Activated T-cell treated with anti-CD3 and anti-CD28 coated beads, Interleukin-2, amount 50 U/mL, for 24 hours (primary cell): ENCODE results near the gene STOML1.
A peak's percentile ranks its signal among the peaks of the same experiment; 100 is the strongest.

Experiments used
- DNase-seq: peaks from one replicate; pipeline ENCODE4 v3.0.0-alpha.2; 2020
- H3K27ac Mint-ChIP-seq: 2 replicates; pipeline ENCODE4 v1.8.0; 2020; ENCODE audit warnings: mild to moderate bottlenecking, mixed read lengths
- H3K27me3 Mint-ChIP-seq: 2 replicates; pipeline ENCODE4 v1.8.0; 2020; ENCODE audit warnings: mixed read lengths
- H3K36me3 Mint-ChIP-seq: 2 replicates; pipeline ENCODE4 v1.8.0; 2020; ENCODE audit warnings: low read depth, mixed read lengths
- H3K4me1 Mint-ChIP-seq: 2 replicates; pipeline ENCODE4 v1.8.0; 2020; ENCODE audit warnings: low read depth, mixed read lengths
- H3K4me3 Mint-ChIP-seq: 2 replicates; pipeline ENCODE4 v1.8.0; 2020; ENCODE audit warnings: mild to moderate bottlenecking, moderate library complexity, mixed read lengths
- H3K9me3 Mint-ChIP-seq: 2 replicates; pipeline ENCODE4 v1.8.0; 2020; ENCODE audit warnings: mixed read lengths

STOML1 gene

DNA sequence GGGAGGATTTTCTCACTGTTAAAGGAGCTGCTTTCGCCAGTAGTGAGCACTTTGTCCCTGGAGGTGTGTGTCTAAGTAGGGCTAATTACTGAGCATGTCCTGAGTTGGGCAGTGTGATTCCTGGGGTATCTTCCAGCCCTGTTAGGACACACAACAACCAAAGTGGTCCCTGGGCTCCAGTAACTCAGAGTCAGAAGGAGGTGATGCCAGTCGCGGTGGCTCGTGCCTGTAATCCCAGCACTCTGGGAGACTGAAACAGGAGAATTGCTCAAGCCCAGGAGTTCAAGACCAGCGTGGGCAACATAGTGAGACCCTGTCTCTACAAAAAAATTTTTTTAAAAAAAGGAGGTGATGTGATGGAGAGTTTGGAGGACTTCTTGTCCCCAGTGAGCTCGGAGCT lies 40.0 kb upstream of the STOML1 start:
- peak overlapping the region; percentile 4 for H3K27ac Mint-ChIP-seq
- peaks cover 80% of the 10 kb centered on the region for H3K36me3 Mint-ChIP-seq
- H3K4me1 Mint-ChIP-seq: no peaks in the 10 kb centered on the region

DNA sequence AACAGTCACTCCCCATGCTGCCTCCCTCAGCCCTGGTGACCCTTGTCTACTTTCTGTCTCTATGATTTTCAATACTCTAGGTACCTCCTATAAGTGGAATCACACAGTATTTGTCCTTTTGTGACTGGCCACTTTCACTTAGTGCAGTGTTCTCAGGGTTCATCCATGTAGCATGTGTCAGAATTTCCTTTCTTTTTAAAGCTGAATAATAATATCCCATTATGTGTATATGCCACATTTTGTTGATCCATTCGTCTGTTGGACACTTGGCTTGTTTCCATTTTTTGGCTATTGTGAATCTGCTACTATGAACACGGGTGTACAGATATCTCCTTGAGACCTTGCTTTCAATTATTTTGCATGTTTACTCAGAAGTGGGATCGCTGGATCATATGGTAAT lies 36.6 kb upstream of the STOML1 start:
- DNase-seq: no peak
- peaks cover 76% of the 10 kb centered on the region for H3K36me3 Mint-ChIP-seq
- no peak overlapping the region for H3K27ac Mint-ChIP-seq
- no peak overlapping the region for H3K4me3 Mint-ChIP-seq
- peaks cover under 1% of the 10 kb centered on the region for H3K4me1 Mint-ChIP-seq
- H3K9me3 Mint-ChIP-seq: no peaks in the 10 kb centered on the region
- H3K27me3 Mint-ChIP-seq: no peaks in the 10 kb centered on the region

More for the DNA sequence above, 40.0 kb upstream of the STOML1 start:
- Mint-ChIP-seq H3K27me3 (no peaks in the 10 kb centered on the region), H3K4me3 (no peak overlapping the region), H3K9me3 (no peaks in the 10 kb centered on the region)
- DNase-seq: no peak

GRCh38 chr15:74027688-74028087 lies 35.6 kb upstream of the STOML1 start:
- no peak for DNase-seq
- no peak overlapping the region for H3K4me3 Mint-ChIP-seq
- peaks cover 77% of the 10 kb centered on the region for H3K36me3 Mint-ChIP-seq
- H3K4me1 Mint-ChIP-seq: peaks cover 5% of the 10 kb centered on the region
- peak overlapping the region; percentile 38 for H3K27ac Mint-ChIP-seq
- H3K9me3 Mint-ChIP-seq: no peaks in the 10 kb centered on the region
- H3K27me3 Mint-ChIP-seq: no peaks in the 10 kb centered on the region

- Mint-ChIP-seq H3K4me3 (no peak overlapping the region), H3K27me3 (no peaks in the 10 kb centered on the region), H3K36me3 (peaks cover 76% of the 10 kb centered on the region), H3K27ac (peak overlapping the region; percentile 36), H3K9me3 (no peaks in the 10 kb centered on the region), H3K4me1 (peaks cover 6% of the 10 kb centered on the region)
- no peak for DNase-seq
Observed at GRCh38 chr15:74025436-74025835, 33.3 kb upstream of the STOML1 start.

GRCh38 chr15:74024687-74025086 lies 32.6 kb upstream of the STOML1 start:
- no peaks in the 10 kb centered on the region for H3K27me3 Mint-ChIP-seq
- H3K4me3 Mint-ChIP-seq: no peak overlapping the region
- peaks cover 77% of the 10 kb centered on the region for H3K36me3 Mint-ChIP-seq
- DNase-seq: no peak
- H3K27ac Mint-ChIP-seq: no peak overlapping the region
- H3K4me1 Mint-ChIP-seq: peaks cover 6% of the 10 kb centered on the region
- H3K9me3 Mint-ChIP-seq: no peaks in the 10 kb centered on the region

- DNase-seq: peak; percentile 12
- Mint-ChIP-seq H3K27ac (peak overlapping the region; percentile 2), H3K36me3 (peaks cover 70% of the 10 kb centered on the region)
Observed at GRCh38 chr15:74022706-74023470, 30.8 kb upstream of the STOML1 start.

GRCh38 chr15:74019734-74020133 lies 27.6 kb upstream of the STOML1 start:
- H3K9me3 Mint-ChIP-seq: no peaks in the 10 kb centered on the region

More at GRCh38 chr15:74022706-74023470, 30.8 kb upstream of the STOML1 start:
- H3K27me3 Mint-ChIP-seq: no peaks in the 10 kb centered on the region
- no peak overlapping the region for H3K4me3 Mint-ChIP-seq
- H3K4me1 Mint-ChIP-seq: peaks cover 6% of the 10 kb centered on the region
- H3K9me3 Mint-ChIP-seq: no peaks in the 10 kb centered on the region

DNA sequence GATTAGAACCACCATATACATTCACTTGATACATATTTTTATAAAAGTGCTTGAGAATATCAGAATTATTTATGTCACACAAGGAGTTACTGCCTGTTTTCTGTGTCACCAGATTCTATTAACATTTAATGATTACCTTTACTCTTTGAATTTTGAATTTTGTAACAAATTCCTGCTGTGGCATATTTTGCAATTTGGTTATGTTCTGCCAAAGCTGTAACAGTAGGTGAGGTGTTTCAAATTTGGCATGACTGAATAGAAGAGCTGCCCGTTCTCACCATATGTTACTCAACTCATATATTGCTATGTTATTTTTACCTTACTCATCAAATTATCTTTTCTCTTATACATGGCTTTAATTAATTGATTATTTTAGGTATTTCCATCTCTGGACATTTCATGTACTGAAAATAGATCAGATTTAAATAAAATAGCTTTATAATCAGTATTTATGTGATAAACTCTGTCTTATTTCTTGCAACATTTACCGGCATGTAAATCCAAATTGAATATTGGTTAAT lies 21.3 kb upstream of the STOML1 start:
- Mint-ChIP-seq H3K27me3 (no peaks in the 10 kb centered on the region), H3K27ac (no peak overlapping the region), H3K36me3 (peaks cover 65% of the 10 kb centered on the region), H3K4me1 (peaks cover 39% of the 10 kb centered on the region), H3K9me3 (no peaks in the 10 kb centered on the region), H3K4me3 (no peak overlapping the region)
- DNase-seq: no peak

More at GRCh38 chr15:74019734-74020133, 27.6 kb upstream of the STOML1 start:
- Mint-ChIP-seq H3K36me3 (peaks cover 63% of the 10 kb centered on the region), H3K4me3 (no peak overlapping the region), H3K4me1 (peaks cover 11% of the 10 kb centered on the region), H3K27me3 (no peaks in the 10 kb centered on the region), H3K27ac (no peak overlapping the region)
- no peak for DNase-seq

DNA sequence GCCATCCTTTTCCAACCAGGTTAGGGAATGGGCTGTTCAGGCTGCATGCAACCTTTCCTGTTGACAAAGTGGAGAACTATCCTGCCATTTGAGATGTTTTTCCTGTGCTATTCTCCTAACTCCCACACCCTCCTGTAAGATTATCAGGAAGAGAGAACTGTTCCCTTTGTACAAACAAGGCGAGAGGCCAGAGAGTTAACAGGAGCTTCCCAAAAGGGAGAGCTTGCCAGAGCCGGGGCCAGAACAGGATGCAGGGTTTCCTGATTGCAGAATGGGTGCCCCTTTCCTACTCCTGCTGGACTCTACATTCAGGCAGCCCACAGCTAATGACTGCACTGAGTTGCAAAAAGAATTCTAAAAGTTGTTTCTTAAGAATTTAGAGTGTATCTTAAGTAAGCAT lies 19.5 kb upstream of the STOML1 start:
- Mint-ChIP-seq H3K36me3 (peaks cover 77% of the 10 kb centered on the region), H3K9me3 (no peaks in the 10 kb centered on the region), H3K4me1 (peaks cover 56% of the 10 kb centered on the region), H3K4me3 (no peak overlapping the region), H3K27me3 (no peaks in the 10 kb centered on the region), H3K27ac (peak overlapping the region; percentile 4)
- no peak for DNase-seq

GRCh38 chr15:74010929-74011540 lies 18.9 kb upstream of the STOML1 start:
- Mint-ChIP-seq H3K27ac (peak overlapping the region; percentile 4), H3K4me3 (no peak overlapping the region), H3K36me3 (peaks cover 79% of the 10 kb centered on the region), H3K27me3 (no peaks in the 10 kb centered on the region), H3K4me1 (peaks cover 59% of the 10 kb centered on the region), H3K9me3 (no peaks in the 10 kb centered on the region)
- no peak for DNase-seq

DNA sequence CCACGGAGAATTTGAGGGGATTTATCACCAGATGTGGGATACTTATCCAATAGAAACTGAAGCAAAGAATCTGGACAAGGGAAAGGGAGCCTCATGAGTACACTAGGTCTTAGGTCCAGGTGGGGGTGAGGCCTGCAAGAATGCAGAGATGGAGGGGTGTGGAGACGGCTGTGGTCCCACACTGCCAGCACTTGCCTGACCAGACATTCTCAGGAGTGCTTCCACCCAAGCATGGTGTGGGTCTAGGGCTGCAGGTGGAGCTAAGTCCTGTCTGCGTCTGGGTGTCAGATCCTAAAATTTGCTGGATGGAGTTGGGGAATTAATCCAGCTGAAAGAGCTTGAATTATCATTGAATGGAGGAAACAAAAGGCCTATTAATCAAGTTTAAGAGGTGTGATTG lies 16.8 kb upstream of the STOML1 start:
- H3K27me3 Mint-ChIP-seq: no peaks in the 10 kb centered on the region
- no peaks in the 10 kb centered on the region for H3K9me3 Mint-ChIP-seq
- H3K4me3 Mint-ChIP-seq: no peak overlapping the region
- peaks cover 61% of the 10 kb centered on the region for H3K4me1 Mint-ChIP-seq
- no peak for DNase-seq
- no peak overlapping the region for H3K27ac Mint-ChIP-seq
- peaks cover 81% of the 10 kb centered on the region for H3K36me3 Mint-ChIP-seq

- Mint-ChIP-seq H3K27me3 (no peaks in the 10 kb centered on the region), H3K4me1 (peaks cover 61% of the 10 kb centered on the region), H3K36me3 (peaks cover 82% of the 10 kb centered on the region), H3K4me3 (peak overlapping the region; percentile 46), H3K9me3 (no peaks in the 10 kb centered on the region), H3K27ac (peak overlapping the region; percentile 91)
- no peak for DNase-seq
Observed at GRCh38 chr15:74007820-74008371, 15.8 kb upstream of the STOML1 start.

GRCh38 chr15:74006774-74007639 lies 14.9 kb upstream of the STOML1 start:
- DNase-seq: no peak
- Mint-ChIP-seq H3K4me3 (peak overlapping the region; percentile 46), H3K36me3 (peaks cover 83% of the 10 kb centered on the region), H3K27ac (peak overlapping the region; percentile 91), H3K9me3 (no peaks in the 10 kb centered on the region), H3K27me3 (no peaks in the 10 kb centered on the region), H3K4me1 (peaks cover 59% of the 10 kb centered on the region)

GRCh38 chr15:73997986-73998385 lies 5.9 kb upstream of the STOML1 start:
- Mint-ChIP-seq H3K36me3 (peaks cover 70% of the 10 kb centered on the region), H3K9me3 (no peaks in the 10 kb centered on the region), H3K27me3 (no peaks in the 10 kb centered on the region), H3K4me1 (peaks cover 64% of the 10 kb centered on the region), H3K27ac (no peak overlapping the region), H3K4me3 (no peak overlapping the region)
- DNase-seq: no peak
